ENCODE results near the gene NUBP2. TPM values are rescaled to one million over a fixed set of nuclear protein-coding genes. Genes with fewer than 3 reads are reported as not detected.

NUBP2 gene
- total RNA-seq, 1 experiment from 2014 or later = 95.1 TPM

DNA sequence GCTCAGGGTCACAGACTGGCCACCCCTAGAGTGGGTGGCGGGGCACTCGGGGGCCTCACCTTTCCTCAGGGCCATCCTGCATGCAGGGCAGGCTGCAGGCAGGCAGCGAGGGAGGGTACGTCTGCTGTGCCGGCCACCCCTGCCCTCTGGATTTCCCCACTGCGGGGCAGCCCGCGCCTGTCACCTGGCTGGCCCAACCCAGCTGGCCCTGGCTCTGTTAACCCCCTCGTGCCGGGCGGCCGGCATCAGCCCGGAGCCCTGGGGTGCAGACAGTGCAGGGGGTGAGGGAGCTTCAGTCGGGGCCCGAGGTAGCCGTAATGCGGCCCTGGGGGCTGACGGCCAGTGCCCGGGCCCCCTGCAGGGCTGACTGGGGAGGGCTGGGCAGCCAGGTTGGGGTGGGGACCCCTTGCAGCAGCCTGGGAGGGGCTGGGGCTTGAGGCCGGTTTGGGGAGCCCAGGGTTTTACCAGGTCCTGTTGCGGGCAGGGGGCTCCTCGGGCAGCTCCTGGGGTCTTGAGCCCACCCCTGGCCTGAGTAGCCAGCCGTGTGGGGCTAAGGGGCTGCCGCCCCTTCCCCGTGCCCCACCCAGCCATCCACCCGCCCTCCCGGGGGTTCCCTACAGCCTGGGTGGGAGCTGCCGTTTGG is 10.9 kb downstream of the NUBP2 start, which contains the start of gene IGFALS:
Gene IGFALS (minus strand): TSS at position 128 of the 643 bp plus-strand sequence. CDS start 53 bp downstream, at position 75.
- Histone ChIP-seq H3K27me3 (ENCODE audit: low read length) (no peaks in the 10 kb centered on the region), H3K9ac (ENCODE audit: low read length) (no peak within 1 kb of the TSS), H4K20me1 (ENCODE audit: low read length) (no peaks in the 10 kb centered on the region), H3K79me2 (ENCODE audit: low read length) (no peaks in the 10 kb centered on the region), H3K4me1 (ENCODE audit: insufficient read depth, low read length) (no peaks in the 10 kb centered on the region), H3K4me3 (ENCODE audit: low read length) (no peak within 1 kb of the TSS), H2AFZ (ENCODE audit: low read length) (no peak within 1 kb of the TSS), H3K36me3 (ENCODE audit: low read depth, low read length) (no peaks in the 10 kb centered on the region), H3K9me3 (ENCODE audit: low read length) (no peaks in the 10 kb centered on the region), H3K9me2 (replicated peaks; ENCODE audit: low read length) (no peaks in the 10 kb centered on the region), H3K27ac (ENCODE audit: low read length) (no peak within 1 kb of the TSS), H3K4me2 (ENCODE audit: low read length) (no peak within 1 kb of the TSS), H3F3A (ENCODE audit: low read length, unreplicated experiment) (no peaks in the 10 kb centered on the region)
- intact Hi-C loops (cut with micrococcal nuclease) = no loop called here
- no peak for TF ChIP-seq EZH2 (IDR thresholded peaks at IDR 0.05; ENCODE audit: low read length, unreplicated experiment)
- TF ChIP-seq, protein P1, sequence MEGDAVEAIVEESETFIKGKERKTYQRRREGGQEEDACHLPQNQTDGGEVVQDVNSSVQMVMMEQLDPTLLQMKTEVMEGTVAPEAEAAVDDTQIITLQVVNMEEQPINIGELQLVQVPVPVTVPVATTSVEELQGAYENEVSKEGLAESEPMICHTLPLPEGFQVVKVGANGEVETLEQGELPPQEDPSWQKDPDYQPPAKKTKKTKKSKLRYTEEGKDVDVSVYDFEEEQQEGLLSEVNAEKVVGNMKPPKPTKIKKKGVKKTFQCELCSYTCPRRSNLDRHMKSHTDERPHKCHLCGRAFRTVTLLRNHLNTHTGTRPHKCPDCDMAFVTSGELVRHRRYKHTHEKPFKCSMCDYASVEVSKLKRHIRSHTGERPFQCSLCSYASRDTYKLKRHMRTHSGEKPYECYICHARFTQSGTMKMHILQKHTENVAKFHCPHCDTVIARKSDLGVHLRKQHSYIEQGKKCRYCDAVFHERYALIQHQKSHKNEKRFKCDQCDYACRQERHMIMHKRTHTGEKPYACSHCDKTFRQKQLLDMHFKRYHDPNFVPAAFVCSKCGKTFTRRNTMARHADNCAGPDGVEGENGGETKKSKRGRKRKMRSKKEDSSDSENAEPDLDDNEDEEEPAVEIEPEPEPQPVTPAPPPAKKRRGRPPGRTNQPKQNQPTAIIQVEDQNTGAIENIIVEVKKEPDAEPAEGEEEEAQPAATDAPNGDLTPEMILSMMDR (conservative IDR thresholded peaks at IDR 0.05; ENCODE audit: low read depth, low read length) = no peak
- no peak for TF ChIP-seq EZH2phosphoT487 (IDR thresholded peaks at IDR 0.05; ENCODE audit: borderline replicate concordance, low read length)
- DNase-seq = no peak
- no TSS peak for BruUV-seq (replicated peaks)
- ChIA-PET POLR2A (ENCODE audit: unreplicated experiment) (no interaction called here), CTCF (no interaction called here)
- no peak for ATAC-seq

- H3K36me3 ChIP-seq (ENCODE audit: low read depth, low read length) = no peaks in the 10 kb centered on the region
- ATAC-seq = peak; percentile 15; the same call in 1 of the 2 replicates
- H3K9me3 ChIP-seq (ENCODE audit: low read length) = no peaks in the 10 kb centered on the region
- ChIA-PET POLR2A (ENCODE audit: unreplicated experiment) (no interaction called here), CTCF (no interaction called here)
- H3K4me3 ChIP-seq (ENCODE audit: low read length) = no peak overlapping the region
- intact Hi-C loops (cut with micrococcal nuclease) = no loop called here
- H3K79me2 ChIP-seq (ENCODE audit: low read length) = no peaks in the 10 kb centered on the region
- no peak for DNase-seq
- H3K4me2 ChIP-seq (ENCODE audit: low read length) = no peak overlapping the region
- no peaks in the 10 kb centered on the region for H4K20me1 ChIP-seq (ENCODE audit: low read length)
- no peaks in the 10 kb centered on the region for H3K9me2 ChIP-seq (replicated peaks; ENCODE audit: low read length)
- no peak overlapping the region for H3K27ac ChIP-seq (ENCODE audit: low read length)
- no peaks in the 10 kb centered on the region for H3K27me3 ChIP-seq (ENCODE audit: low read length)
- no TSS peak for BruUV-seq (replicated peaks)
- no peak overlapping the region for H2AFZ ChIP-seq (ENCODE audit: low read length)
- no peaks in the 10 kb centered on the region for H3F3A ChIP-seq (ENCODE audit: low read length, unreplicated experiment)
- H3K9ac ChIP-seq (ENCODE audit: low read length) = no peak overlapping the region
- no peaks in the 10 kb centered on the region for H3K4me1 ChIP-seq (ENCODE audit: insufficient read depth, low read length)
- TF ChIP-seq, protein P1 (conservative IDR thresholded peaks at IDR 0.05; ENCODE audit: low read depth, low read length) = no peak
Measured at GRCh38 chr16:1794221-1794871, 11.6 kb downstream of the NUBP2 start.

Data from PC-3 (cell line).